KMS-11 (cell line): ENCODE results near the gene CHP2.

Source experiments
- H2AFZ ChIP-seq: fragments of 200-600 bp; sonication (generic); 2 replicates; pipeline ENCODE4 v1.6.1; 2016; ENCODE audit warnings: antibody characterized with exemption, mixed run types, low read depth
- H3K27ac ChIP-seq: fragments of 200-600 bp; sonication (generic); 2 replicates; pipeline ENCODE4 v1.6.1; 2016; ENCODE audit warnings: mild to moderate bottlenecking, mixed run types
- H3K27me3 ChIP-seq: fragments of 200-600 bp; sonication (generic); 2 replicates; pipeline ENCODE4 v1.6.1; 2017; ENCODE audit warnings: mild to moderate bottlenecking, low read depth, mixed run types, moderate library complexity; ENCODE audit not compliant: insufficient read depth
- H3K36me3 ChIP-seq: fragments of 200-600 bp; sonication (generic); 2 replicates; pipeline ENCODE4 v1.6.1; 2017; ENCODE audit warnings: mild to moderate bottlenecking, mixed run types; ENCODE audit not compliant: insufficient read depth
- H3K4me1 ChIP-seq: fragments of 200-600 bp; sonication (generic); 2 replicates; pipeline ENCODE4 v1.6.1; 2016; ENCODE audit warnings: mild to moderate bottlenecking, low read depth, mixed run types; ENCODE audit not compliant: poor library complexity, severe bottlenecking
- H3K4me2 ChIP-seq: fragments of 200-600 bp; sonication (generic); 2 replicates; pipeline ENCODE4 v1.7.0; 2016; ENCODE audit warnings: mild to moderate bottlenecking, mixed run types
- H3K4me3 ChIP-seq: fragments of 200-600 bp; sonication (generic); IDR thresholded peaks from 2 replicates; pipeline ENCODE4 v1.6.1; 2017; ENCODE audit warnings: low read depth, low read length, mixed read lengths; ENCODE audit not compliant: insufficient read depth
- H3K79me2 ChIP-seq: fragments of 200-600 bp; sonication (generic); 2 replicates; pipeline ENCODE4 v1.6.1; 2016; ENCODE audit warnings: low read depth, mixed run types; ENCODE audit not compliant: insufficient read depth
- H3K9ac ChIP-seq: fragments of 200-600 bp; sonication (generic); 2 replicates; pipeline ENCODE4 v1.6.1; 2016; ENCODE audit warnings: mild to moderate bottlenecking, mixed run types
- H4K20me1 ChIP-seq: fragments of 200-600 bp; sonication (generic); 2 replicates; pipeline ENCODE4 v1.6.1; 2016; ENCODE audit warnings: mild to moderate bottlenecking, mixed run types; ENCODE audit not compliant: insufficient read depth
- TF ChIP-seq, protein P1 (sequence below): fragments of 200-600 bp; sonication (generic); conservative IDR thresholded peaks from 2 replicates; pipeline ENCODE4 v1.6.1; 2017; ENCODE audit warnings: low read depth, mild to moderate bottlenecking, antibody characterized with exemption, low read length, moderate library complexity, mixed read lengths

CHP2 gene

DNA sequence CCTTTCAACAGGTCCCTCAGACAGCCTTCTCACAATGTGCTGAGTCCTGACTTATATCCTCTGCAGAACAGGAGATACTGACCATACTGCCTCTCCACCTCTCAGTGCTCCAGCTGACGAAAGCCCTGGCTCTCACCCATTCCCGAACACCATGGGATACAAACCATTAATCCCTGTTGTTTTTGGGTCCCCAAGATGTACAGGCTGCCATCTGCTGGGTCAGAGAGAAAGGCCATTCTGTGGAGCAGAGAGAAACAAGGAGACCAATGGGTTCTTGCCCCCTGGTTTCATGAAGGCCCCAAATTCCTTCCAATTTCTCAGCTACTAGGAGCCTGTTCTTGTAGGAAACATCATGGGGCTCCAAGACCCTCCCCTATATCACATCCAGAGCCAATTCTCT, 44.8 kb upstream of the CHP2 start:
- H3K4me3 ChIP-seq, result no peak overlapping the region

GRCh38 chr16:23710504-23710903, 44.3 kb upstream of the CHP2 start:
- no peaks in the 10 kb centered on the region for H3K27me3 ChIP-seq
- no peaks in the 10 kb centered on the region for H3K4me1 ChIP-seq
- no peak overlapping the region for H3K9ac ChIP-seq
- no peaks in the 10 kb centered on the region for H3K79me2 ChIP-seq
- no peaks in the 10 kb centered on the region for H3K36me3 ChIP-seq
- H3K4me3 ChIP-seq, result no peak overlapping the region
- TF ChIP-seq, protein P1, sequence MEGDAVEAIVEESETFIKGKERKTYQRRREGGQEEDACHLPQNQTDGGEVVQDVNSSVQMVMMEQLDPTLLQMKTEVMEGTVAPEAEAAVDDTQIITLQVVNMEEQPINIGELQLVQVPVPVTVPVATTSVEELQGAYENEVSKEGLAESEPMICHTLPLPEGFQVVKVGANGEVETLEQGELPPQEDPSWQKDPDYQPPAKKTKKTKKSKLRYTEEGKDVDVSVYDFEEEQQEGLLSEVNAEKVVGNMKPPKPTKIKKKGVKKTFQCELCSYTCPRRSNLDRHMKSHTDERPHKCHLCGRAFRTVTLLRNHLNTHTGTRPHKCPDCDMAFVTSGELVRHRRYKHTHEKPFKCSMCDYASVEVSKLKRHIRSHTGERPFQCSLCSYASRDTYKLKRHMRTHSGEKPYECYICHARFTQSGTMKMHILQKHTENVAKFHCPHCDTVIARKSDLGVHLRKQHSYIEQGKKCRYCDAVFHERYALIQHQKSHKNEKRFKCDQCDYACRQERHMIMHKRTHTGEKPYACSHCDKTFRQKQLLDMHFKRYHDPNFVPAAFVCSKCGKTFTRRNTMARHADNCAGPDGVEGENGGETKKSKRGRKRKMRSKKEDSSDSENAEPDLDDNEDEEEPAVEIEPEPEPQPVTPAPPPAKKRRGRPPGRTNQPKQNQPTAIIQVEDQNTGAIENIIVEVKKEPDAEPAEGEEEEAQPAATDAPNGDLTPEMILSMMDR, result no peak
- no peaks in the 10 kb centered on the region for H4K20me1 ChIP-seq
- H2AFZ ChIP-seq, result no peak overlapping the region
- H3K4me2 ChIP-seq, result no peak overlapping the region
- no peak overlapping the region for H3K27ac ChIP-seq

More for the DNA sequence above, 44.8 kb upstream of the CHP2 start:
- no peak overlapping the region for H3K4me2 ChIP-seq
- no peak overlapping the region for H3K9ac ChIP-seq
- H3K4me1 ChIP-seq, result no peaks in the 10 kb centered on the region
- H2AFZ ChIP-seq, result no peak overlapping the region
- no peaks in the 10 kb centered on the region for H4K20me1 ChIP-seq
- H3K36me3 ChIP-seq, result no peaks in the 10 kb centered on the region
- TF ChIP-seq, protein P1, result no peak
- no peaks in the 10 kb centered on the region for H3K79me2 ChIP-seq
- no peaks in the 10 kb centered on the region for H3K27me3 ChIP-seq
- no peak overlapping the region for H3K27ac ChIP-seq

DNA sequence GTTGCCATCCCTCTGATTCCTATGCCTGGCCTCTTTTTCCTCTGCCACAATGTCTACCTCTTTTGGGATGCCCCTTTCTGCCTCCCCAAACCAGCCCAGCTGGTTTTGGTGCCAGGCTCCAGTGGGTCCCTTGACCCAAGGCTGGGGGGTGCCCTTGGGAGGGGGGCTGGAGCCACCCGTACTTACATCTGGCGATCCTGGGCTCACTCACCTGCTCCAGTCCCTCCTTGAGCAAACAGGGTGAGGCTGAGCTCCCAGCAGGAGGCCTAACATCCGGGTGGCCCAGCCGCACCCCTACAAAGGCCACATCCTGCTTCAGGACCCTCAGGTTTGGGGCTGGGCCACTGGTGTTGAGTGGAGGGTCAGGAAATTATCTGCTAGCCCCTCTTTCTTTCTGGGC, 43.0 kb upstream of the CHP2 start:
- TF ChIP-seq, protein P1, result no peak
- no peak overlapping the region for H3K4me3 ChIP-seq

GRCh38 chr16:23712976-23713375, 41.9 kb upstream of the CHP2 start, which contains the start of gene ERN2:
Gene ERN2, minus strand, starts transcription at chr16:23713222. Its CDS starts 35 bp downstream, at chr16:23713187.
- Histone ChIP-seq H3K4me2 (no peak within 1 kb of the TSS), H3K4me3 (no peak within 1 kb of the TSS)
- TF ChIP-seq, protein P1, result no peak

More for the DNA sequence above, 43.0 kb upstream of the CHP2 start:
- H3K9ac ChIP-seq, result no peak overlapping the region
- H3K36me3 ChIP-seq, result no peaks in the 10 kb centered on the region
- H3K27ac ChIP-seq, result no peak overlapping the region
- no peaks in the 10 kb centered on the region for H3K79me2 ChIP-seq
- no peak overlapping the region for H3K4me2 ChIP-seq
- H3K4me1 ChIP-seq, result no peaks in the 10 kb centered on the region
- H3K27me3 ChIP-seq, result no peaks in the 10 kb centered on the region
- no peak overlapping the region for H2AFZ ChIP-seq
- no peaks in the 10 kb centered on the region for H4K20me1 ChIP-seq

More at GRCh38 chr16:23712976-23713375, 41.9 kb upstream of the CHP2 start, which contains the start of gene ERN2:
- Histone ChIP-seq H2AFZ (no peak within 1 kb of the TSS), H4K20me1 (no peaks in the 10 kb centered on the region), H3K4me1 (no peaks in the 10 kb centered on the region), H3K9ac (no peak within 1 kb of the TSS), H3K27ac (no peak within 1 kb of the TSS), H3K79me2 (no peaks in the 10 kb centered on the region), H3K36me3 (no peaks in the 10 kb centered on the region), H3K27me3 (no peaks in the 10 kb centered on the region)
